DND-41 (cell line): ENCODE measurements around the gene MYG1.

Source experiments
- CTCF ChIP-seq: IDR thresholded peaks from 2 replicates; pipeline ENCODE4 v1.5.1; 2012; ENCODE audit warnings: borderline replicate concordance, low read length, moderate library complexity, mild to moderate bottlenecking; ENCODE audit not compliant: poor library complexity, severe bottlenecking; ENCODE audit errors: extremely low read depth
- EZH2 ChIP-seq: IDR thresholded peaks from 3 replicates; pipeline ENCODE4 v1.6.1; 2012; ENCODE audit warnings: borderline replicate concordance, low read depth, mild to moderate bottlenecking, moderate library complexity, low read length, inconsistent platforms; ENCODE audit not compliant: severe bottlenecking

DNA sequence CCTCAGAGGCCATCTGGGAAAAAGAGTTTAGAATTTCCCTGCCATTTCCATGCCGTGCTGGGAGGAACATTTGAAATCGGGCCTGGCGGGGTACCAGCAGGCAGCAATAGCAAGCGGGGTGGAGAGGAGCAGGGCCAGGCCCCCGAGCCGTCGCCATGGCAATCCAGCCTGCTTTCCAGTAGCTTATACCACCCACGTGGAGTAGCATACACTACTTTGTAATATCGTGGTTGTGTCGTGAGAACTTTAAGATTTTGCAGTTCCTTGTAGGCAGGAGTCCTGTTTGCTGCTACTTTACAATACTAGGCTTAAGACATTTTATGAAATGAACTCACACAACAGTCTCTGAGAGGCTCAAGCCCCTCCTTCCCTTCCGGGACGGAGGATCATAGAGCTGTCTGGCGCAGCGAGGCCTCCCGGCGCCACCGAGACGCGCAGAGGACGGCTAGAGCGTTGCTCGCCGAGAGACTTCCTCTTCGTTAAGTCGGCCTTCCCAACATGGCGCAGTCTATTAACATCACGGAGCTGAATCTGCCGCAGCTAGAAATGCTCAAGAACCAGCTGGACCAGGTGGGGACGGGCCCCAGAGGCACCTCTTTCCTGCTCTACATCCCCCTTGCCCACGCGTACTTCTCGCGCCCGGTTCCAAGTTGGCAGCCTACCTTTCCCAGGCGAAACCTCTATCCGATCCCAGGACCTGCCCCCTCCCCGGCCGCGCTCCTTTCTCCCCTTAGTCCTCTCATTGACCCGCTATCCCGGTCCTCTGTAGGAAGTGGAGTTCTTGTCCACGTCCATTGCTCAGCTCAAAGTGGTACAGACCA is 4.2 kb upstream of the MYG1 start, which contains the start of gene PFDN5:
- TF ChIP-seq EZH2, result no peak
- TF ChIP-seq CTCF, result no peak
